OCI-LY7 (cell line): ENCODE measurements around the gene PHKB. TPM values are rescaled to one million over a fixed set of nuclear protein-coding genes. Genes with fewer than 3 reads are reported as not detected.

Source experiments
- BruUV-seq: library from RNA; stranded (reverse); fragments of 400-500 nt; replicated peaks from 2 replicates; lab custom pipeline; 2021; lab: Mats Ljungman, UMichigan
- CTCF ChIA-PET: fragments of 300-600 bp; sonication (Branson Sonifier 250); formaldehyde crosslinking; loops from one replicate; lab custom pipeline; 2022; ENCODE audit warnings: antibody characterized with exemption; ENCODE audit not compliant: unreplicated experiment; lab: Charles Lee
- POLR2A ChIA-PET: fragments of 300-600 bp; sonication (Branson Sonifier 250); formaldehyde crosslinking; loops from one replicate; lab custom pipeline; 2022; ENCODE audit warnings: antibody characterized with exemption; lab: Charles Lee
- DNase-seq: peaks from one replicate; pipeline ENCODE4 v3.0.0-alpha.2; 2015; ENCODE audit warnings: low spot score
- H2AFZ ChIP-seq: fragments of 200-600 bp; sonication (generic), shearing (Covaris generic); 2 replicates; pipeline ENCODE4 v1.6.1; 2014; ENCODE audit warnings: mild to moderate bottlenecking, antibody characterized with exemption, low read length, moderate library complexity
- H3K27ac ChIP-seq: fragments of 200-600 bp; sonication (generic); 2 replicates; pipeline ENCODE4 v1.5.1; 2014; ENCODE audit warnings: mixed run types, low read depth, mild to moderate bottlenecking, moderate library complexity, low read length, inconsistent platforms; ENCODE audit not compliant: poor library complexity, severe bottlenecking
- H3K36me3 ChIP-seq: fragments of 200-600 bp; sonication (generic); 2 replicates; pipeline ENCODE4 v1.6.1; 2014; ENCODE audit warnings: mild to moderate bottlenecking, antibody characterized with exemption, low read length, moderate library complexity, mixed read lengths; ENCODE audit not compliant: insufficient read depth
- H3K4me1 ChIP-seq: fragments of 200-600 bp; sonication (generic); 2 replicates; pipeline ENCODE4 v1.5.1; 2014; ENCODE audit warnings: mild to moderate bottlenecking, low read length; ENCODE audit not compliant: insufficient read depth, poor library complexity, severe bottlenecking
- H3K4me2 ChIP-seq: fragments of 200-600 bp; sonication (generic); 2 replicates; pipeline ENCODE4 v1.6.1; 2014; ENCODE audit warnings: mild to moderate bottlenecking, low read length
- H3K4me3 ChIP-seq: fragments of 200-600 bp; sonication (generic); 2 replicates; pipeline ENCODE4 v1.5.1; 2014; ENCODE audit warnings: mild to moderate bottlenecking, low read depth, low read length; ENCODE audit not compliant: poor library complexity, severe bottlenecking
- H3K79me2 ChIP-seq: fragments of 200-600 bp; sonication (generic); 2 replicates; pipeline ENCODE4 v1.6.1; 2016; ENCODE audit warnings: low read depth, mild to moderate bottlenecking, low read length, moderate library complexity, mixed read lengths; ENCODE audit not compliant: insufficient read depth
- H3K9me2 ChIP-seq: fragments of 200-600 bp; sonication (generic); 2 replicates; pipeline ENCODE4 v1.6.1; 2016; ENCODE audit warnings: mild to moderate bottlenecking, low read length, mixed read lengths; ENCODE audit not compliant: insufficient read depth
- H3K9me3 ChIP-seq: fragments of 200-600 bp; sonication (generic); 2 replicates; pipeline ENCODE4 v1.6.1; 2014; ENCODE audit warnings: mild to moderate bottlenecking, mixed run types, low read length, mixed read lengths
- H4K20me1 ChIP-seq: fragments of 200-600 bp; sonication (generic); 2 replicates; pipeline ENCODE4 v1.6.1; 2014; ENCODE audit warnings: mild to moderate bottlenecking, antibody characterized with exemption, low read length, moderate library complexity, mixed read lengths; ENCODE audit not compliant: insufficient read depth
- CTCF ChIP-seq: fragments of 200-600 bp; sonication (generic); conservative IDR thresholded peaks from 2 replicates; pipeline ENCODE4 v1.5.1; 2014; ENCODE audit warnings: mild to moderate bottlenecking, antibody characterized with exemption, low read length, moderate library complexity, mixed read lengths
- EZH2phosphoT487 ChIP-seq: fragments of 200-600 bp; sonication (generic); IDR thresholded peaks from 2 replicates; pipeline ENCODE4 v1.6.1; 2018; ENCODE audit warnings: low read depth, borderline replicate concordance, mild to moderate bottlenecking, mixed run types, antibody characterized with exemption, low read length, moderate library complexity, mixed read lengths
- intact Hi-C: fragments of 100-400 bp; cut with micrococcal nuclease; formaldehyde crosslinking; loops from one replicate; pipeline ENCODE4 v1.10.0; 2022; ENCODE audit not compliant: unreplicated experiment
- total RNA-seq, 2 experiments: library from RNA; depleted of rRNA in 1 of 2; stranded (reverse); fragments of >200 nt in 1 of 2; shearing (Covaris generic) in 1 of 2; gene quantifications; 2 replicates each; pipeline ENCODE4 v1.2.3, GENCODE V29; 2014 to 2022

PHKB gene
- total RNA-seq, 2 experiments from 2014 or later, result 56.9 to 93.1 TPM

DNA sequence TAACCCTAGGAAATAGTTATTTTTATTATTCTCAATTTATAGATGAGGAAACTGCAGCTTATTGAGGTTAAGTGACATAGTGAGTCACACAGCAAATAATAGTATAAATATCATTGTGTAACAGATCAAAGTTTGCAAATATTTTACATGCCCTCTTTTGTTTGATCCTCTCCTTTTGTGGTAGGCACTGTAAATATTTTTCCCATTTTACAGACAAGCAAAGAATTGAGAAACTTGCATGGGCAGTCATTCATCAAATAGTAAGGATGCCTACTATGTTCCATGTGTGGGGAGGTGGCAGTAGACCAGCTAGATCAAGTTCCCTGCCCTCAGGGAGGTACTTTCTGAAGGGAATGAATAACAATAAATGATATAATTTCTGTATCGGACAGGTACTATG lies 173.0 kb downstream of the PHKB start:
- no peak overlapping the region for H2AFZ ChIP-seq
- POLR2A ChIA-PET, result interaction anchor here (0.6 kb wide), 1 partner anchor 34 kb away, joined by 3 read pairs; no protein-coding TSS in a partner anchor
- H3K9me2 ChIP-seq, result no peaks in the 10 kb centered on the region
- no peaks in the 10 kb centered on the region for H3K9me3 ChIP-seq
- no peak overlapping the region for H3K27ac ChIP-seq
- no peak for DNase-seq
- intact Hi-C loops, result no loop called here
- no peaks in the 10 kb centered on the region for H3K4me1 ChIP-seq
- CTCF ChIA-PET, result no interaction called here
- no peak overlapping the region for H3K4me3 ChIP-seq
- no peaks in the 10 kb centered on the region for H3K79me2 ChIP-seq
- BruUV-seq, result no TSS peak
- no peak for TF ChIP-seq EZH2phosphoT487
- TF ChIP-seq CTCF, result no peak
- no peak overlapping the region for H3K4me2 ChIP-seq
- H4K20me1 ChIP-seq, result no peaks in the 10 kb centered on the region
- peaks cover 29% of the 10 kb centered on the region for H3K36me3 ChIP-seq

- H3K9me2 ChIP-seq, result no peaks in the 10 kb centered on the region
- no peak overlapping the region for H3K4me3 ChIP-seq
- intact Hi-C loops, result no loop called here
- H3K79me2 ChIP-seq, result no peaks in the 10 kb centered on the region
- CTCF ChIA-PET, result no interaction called here
- no peaks in the 10 kb centered on the region for H3K4me1 ChIP-seq
- POLR2A ChIA-PET, result interaction anchor here (0.5 to 1.2 kb wide), 2 partner anchors 24 to 37 kb away, joined by 3 read pairs; no protein-coding TSS in a partner anchor
- DNase-seq, result no peak
- no peaks in the 10 kb centered on the region for H3K9me3 ChIP-seq
- H4K20me1 ChIP-seq, result no peaks in the 10 kb centered on the region
- H2AFZ ChIP-seq, result no peak overlapping the region
- TF ChIP-seq EZH2phosphoT487 (no peak), CTCF (no peak)
- no TSS peak for BruUV-seq
- peaks cover 33% of the 10 kb centered on the region for H3K36me3 ChIP-seq
- H3K27ac ChIP-seq, result no peak overlapping the region
- H3K4me2 ChIP-seq, result no peak overlapping the region
These were observed 173.6 kb downstream of the PHKB start for GRCh38 chr16:47634727-47635126.

GRCh38 chr16:47636501-47637099 lies 175.5 kb downstream of the PHKB start:
- Histone ChIP-seq H3K9me3 (no peaks in the 10 kb centered on the region), H4K20me1 (no peaks in the 10 kb centered on the region), H3K27ac (no peak overlapping the region), H3K36me3 (peaks cover 38% of the 10 kb centered on the region), H3K4me3 (no peak overlapping the region), H2AFZ (no peak overlapping the region), H3K4me2 (no peak overlapping the region), H3K4me1 (no peaks in the 10 kb centered on the region), H3K79me2 (no peaks in the 10 kb centered on the region), H3K9me2 (no peaks in the 10 kb centered on the region)
- ChIA-PET POLR2A (interaction anchor here (1.2 kb wide), 1 partner anchor 34 kb away, joined by 3 read pairs; no protein-coding TSS in a partner anchor), CTCF (no interaction called here)
- no TSS peak for BruUV-seq
- intact Hi-C loops, result no loop called here
- no peak for TF ChIP-seq EZH2phosphoT487
- DNase-seq, result no peak
